NCI-H146 treated with DMSO at 0.1 percent for 48 hours (cell line): Measurements from ENCODE around the gene SYCN.
"Not testable (repeated sequence)": the region's sequence is repeated elsewhere in the genome, so short reads cannot be mapped to it uniquely, and the experiment has no call there.

Experiments
- DNase-seq: peaks from one replicate; lab custom pipeline; 2025; ENCODE audit not compliant: unreplicated experiment; lab: John Stamatoyannopoulos, UW

SYCN gene

DNA sequence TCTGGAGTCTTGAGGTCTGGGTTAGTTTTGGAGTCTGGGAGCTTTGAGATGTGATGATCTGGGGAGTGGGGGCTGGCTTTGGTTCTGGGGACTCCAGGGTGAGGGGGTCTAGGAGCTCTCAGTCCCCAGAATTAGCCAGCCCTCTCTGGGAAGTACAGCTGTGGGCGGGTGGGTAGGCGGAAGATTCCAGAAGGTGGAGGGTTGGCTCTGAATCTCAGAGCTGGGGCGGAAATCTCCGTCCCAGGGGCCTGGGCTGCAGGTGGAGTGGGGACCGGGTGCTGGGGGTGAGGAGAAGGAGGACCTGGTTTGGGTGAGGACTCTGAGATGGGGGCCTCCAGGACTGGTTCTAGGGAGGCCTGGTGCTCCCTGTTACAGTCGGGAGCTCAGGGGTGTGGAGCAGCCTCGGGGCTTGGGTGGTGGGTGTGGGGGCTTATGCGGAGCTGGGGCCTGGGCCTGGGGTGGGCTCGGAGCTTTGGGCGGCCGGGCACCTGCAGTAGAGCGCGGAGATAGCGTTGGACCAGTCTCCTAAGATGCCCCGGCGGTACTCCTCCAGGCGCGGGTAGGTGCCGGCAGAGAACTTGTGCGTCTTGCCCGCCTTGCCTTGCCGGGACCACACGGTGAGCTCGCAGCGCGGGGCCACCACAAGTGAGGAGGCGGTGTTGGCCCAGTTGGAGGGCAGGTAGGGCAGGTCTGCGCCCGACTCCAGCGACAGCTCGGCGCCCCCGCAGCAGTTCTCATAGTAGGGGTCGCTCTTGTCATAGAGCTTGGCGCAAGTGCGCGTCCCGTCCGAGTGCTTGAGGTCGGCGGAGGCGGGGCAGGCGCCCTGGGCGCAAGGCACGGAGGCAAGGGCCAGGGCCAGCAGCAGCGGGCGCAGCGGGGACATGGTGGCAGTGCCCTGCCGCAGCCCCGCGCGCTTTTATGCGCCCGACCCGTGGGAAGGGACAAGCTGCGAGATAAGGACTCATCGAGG, at the start of gene SYCN:
TSS of gene SYCN (minus strand) at position 892 of the 970 bp plus-strand sequence. CDS start at position 883, 9 bp downstream.
- DNase-seq, result no peak

- no peak for DNase-seq
Observed at GRCh38 chr19:39253374-39254149, 49.5 kb upstream of the SYCN start.

DNA sequence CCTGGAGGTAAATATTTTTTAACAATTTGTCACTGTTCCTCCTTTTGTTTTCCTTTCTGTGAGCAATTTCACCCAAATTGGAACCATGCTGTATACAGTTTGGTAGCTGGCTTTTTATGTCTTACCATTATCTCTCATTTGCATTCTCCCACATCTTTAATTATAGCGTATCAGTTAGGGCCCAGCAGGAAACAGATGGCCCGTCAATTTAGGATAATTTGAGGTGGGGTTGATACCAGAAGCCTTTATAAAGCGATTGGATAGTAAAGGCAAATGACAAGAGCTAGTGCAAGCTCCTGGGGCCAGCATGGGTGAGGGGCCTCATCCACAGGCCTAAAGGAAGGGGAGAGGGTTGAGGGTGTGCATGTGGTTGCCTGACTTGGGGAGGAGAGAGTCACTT, 48.4 kb upstream of the SYCN start:
- DNase-seq, result no peak

DNA sequence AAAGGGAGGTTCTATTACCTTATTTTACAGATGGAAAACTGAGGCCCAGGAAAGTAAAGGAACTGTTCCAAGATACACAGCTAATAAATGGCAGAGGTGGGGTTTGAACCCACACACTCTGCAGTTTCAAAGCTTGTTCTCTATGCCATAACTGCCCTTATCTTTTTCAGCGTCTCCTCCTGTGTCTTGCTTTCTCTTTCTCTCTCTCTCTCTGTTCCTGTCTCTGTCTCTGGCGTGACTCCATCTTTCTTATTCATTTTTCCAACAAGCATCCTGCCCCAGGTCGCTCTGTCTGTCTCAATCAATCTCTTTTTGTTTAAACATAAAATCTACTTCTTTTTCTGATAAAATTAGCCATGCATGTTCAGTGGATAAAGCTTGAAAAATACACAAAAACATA, 47.8 kb upstream of the SYCN start:
- DNase-seq, result no peak

DNA sequence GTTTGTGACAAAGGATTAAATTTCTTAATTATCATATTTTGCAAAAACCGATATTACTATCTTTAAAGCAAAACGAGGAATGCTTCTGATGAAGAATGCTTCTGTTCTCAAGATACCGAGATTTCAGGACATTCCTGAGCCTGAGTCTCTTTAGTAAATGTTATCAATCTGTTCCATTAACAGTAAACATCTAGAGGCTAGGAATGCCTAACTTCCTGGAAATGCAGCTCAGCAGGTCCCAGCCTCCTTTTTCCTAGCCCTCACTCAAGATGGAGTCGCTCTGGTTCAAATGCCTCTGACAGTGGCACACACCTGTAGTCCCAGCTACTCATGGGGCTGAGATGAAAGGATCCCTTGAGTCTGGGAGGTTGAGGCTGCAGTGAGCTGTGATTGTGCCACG, 47.0 kb upstream of the SYCN start:
- no peak for DNase-seq

- no peak for DNase-seq
Observed at GRCh38 chr19:39248806-39249205, 44.7 kb upstream of the SYCN start, which contains the start of gene IFNL4. Gene IFNL4 (minus strand): TSS chr19:39248856.

DNA sequence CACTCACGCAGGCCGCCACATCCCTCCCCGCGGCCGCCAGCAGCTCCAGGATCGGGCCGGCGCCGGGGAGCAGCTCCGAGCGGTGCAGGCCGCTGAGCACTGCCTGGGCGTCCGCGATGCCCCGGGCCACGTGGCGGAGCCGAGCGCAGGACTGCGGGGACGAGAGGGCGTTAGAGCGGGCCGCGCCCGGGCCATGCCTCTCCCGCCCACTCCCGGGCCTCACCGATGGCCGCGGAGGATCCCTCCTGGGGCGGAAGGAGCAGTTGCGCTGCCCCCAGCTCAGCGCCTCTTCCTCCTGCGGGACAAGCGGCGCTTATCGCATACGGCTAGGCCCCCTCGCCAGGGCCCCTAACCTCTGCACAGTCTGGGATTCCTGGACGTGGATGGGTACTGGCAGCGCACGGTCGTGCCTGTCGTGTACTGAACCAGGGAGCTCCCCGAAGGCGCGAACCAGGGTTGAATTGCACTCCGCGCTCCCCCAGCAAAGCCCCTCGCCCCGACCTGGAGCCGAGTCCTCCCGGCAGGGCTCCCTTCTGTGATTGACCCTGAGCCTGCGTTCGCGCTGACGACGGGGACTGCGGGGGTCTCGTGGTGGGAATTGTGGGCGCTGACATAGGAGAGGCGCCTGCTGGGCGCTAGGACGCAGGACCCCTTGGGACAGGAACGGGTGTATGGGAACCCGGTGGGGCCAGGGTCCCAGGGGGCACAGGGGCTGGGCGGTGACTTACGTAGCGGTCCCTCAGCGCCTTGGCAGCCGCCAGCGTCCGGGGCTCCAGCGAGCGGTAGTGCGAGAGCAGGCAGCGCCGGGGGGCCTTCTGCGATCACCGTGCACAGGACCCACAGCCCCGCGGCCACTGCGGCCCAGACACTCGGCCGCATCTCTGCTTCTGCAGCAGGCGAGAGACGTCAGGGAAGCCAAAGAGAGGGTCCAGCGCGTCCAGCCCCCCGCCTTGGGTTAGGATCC, 43.9 kb upstream of the SYCN start:
- DNase-seq, result no peak

DNA sequence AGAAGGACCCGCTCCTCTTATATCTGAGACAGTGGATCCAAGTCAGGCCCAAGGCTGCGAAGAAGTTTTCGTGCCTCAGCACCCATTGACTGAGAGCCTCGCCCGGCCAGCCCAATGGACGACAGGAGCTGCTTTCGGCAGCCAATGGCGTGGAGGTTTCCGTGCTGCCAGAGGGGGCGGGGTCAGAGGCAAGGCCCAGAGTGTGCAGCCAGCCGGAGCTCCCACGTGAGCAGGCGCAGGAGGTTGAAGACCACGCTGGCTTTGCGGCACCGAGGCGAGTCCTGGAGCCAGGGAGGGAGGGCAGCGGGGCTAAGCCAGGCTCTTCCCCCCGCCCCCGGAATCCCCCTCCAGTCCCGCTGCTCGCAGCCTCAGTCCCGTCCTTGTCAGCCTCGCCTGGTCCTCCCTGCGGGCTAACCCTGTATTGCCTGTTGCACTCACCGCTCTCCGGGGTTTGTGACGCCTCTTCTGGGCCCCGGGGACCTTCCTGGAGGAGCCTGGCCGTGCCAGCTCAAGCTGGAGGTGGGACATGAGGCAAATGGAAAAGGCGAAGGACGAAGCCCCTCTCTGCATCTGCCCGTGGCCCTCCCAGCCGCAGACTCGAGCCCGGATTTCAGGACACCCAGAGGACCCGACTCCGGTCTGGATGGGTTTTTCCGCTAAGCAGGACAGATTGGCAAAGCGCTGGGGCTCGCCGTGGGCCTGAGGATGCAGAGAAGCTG, 43.0 kb upstream of the SYCN start:
- DNase-seq, result no peak

- DNase-seq, result not testable (repeated sequence)
Observed at GRCh38 chr19:39245166-39245565, 41.1 kb upstream of the SYCN start.

GRCh38 chr19:39244410-39245100, 40.5 kb upstream of the SYCN start, which contains the start of gene IFNL3:
Gene IFNL3 (minus strand): TSS chr19:39245006. CDS start chr19:39244967, 39 bp downstream.
- DNase-seq, result not testable (repeated sequence)

GRCh38 chr19:39243741-39244140, 39.7 kb upstream of the SYCN start:
- not testable (repeated sequence) for DNase-seq

DNA sequence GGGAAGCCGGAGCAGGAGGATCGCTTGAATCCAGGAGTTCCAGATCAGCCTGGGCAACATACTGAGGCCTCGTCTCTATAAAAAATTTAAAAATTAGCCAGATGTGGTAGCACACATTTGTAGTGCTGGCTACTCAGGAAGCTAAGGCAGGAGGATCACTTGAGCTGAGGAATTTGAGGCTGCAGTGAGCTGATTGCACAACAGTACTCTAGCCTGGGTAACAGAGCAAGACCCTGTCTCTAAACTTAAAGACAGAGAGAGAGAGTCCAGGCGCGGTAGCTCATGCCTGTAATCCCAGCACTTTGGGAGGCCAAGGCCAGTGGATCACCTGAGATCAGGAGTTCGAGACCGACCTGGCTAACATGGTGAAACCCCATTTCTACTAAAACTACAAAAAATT, 36.4 kb upstream of the SYCN start:
- DNase-seq, result no peak

DNA sequence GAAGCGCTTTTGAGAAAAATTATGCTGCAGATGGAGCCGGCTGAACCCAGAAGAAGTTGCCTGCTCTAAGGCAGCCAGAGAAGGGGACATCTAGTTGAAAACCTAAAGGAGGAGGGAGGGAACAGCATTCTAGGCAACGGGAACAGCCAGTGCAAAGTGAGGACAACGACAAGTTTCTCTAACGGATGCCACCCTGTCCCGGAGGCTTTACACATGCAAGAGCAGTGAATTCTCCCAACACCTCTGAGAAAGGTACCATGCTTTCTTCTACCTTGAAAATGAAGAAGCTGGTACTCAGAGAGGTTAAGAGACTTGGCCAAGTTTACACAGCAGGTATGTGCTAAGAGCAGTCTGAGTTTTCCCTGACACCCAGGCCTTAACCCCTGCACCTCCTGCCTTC, 34.9 kb upstream of the SYCN start:
- DNase-seq, result no peak

DNA sequence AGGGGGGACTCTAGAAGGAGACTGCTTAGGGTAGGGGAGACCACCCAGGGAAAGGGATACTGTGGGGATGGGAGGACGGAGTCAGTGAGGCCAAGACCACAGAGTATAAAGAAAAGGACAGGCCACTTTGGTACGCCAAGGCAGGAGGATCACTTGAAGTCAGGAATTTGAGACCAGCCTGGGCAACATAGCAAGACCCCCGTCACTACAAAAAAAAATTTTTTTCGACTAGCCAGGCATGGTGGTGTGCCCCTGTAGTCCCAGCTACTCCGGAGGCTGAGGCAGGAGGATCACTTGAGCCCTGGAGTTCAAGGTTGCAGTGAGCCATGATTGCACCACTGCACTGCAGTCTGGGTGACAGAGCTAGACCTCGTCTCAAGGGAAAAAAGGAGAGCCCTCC, 34.1 kb upstream of the SYCN start:
- no peak for DNase-seq

GRCh38 chr19:39237200-39238184, 33.4 kb upstream of the SYCN start:
- no peak for DNase-seq

GRCh38 chr19:39236527-39236926, 32.5 kb upstream of the SYCN start:
- DNase-seq, result no peak

GRCh38 chr19:39232708-39233107, 28.6 kb upstream of the SYCN start:
- no peak for DNase-seq

DNA sequence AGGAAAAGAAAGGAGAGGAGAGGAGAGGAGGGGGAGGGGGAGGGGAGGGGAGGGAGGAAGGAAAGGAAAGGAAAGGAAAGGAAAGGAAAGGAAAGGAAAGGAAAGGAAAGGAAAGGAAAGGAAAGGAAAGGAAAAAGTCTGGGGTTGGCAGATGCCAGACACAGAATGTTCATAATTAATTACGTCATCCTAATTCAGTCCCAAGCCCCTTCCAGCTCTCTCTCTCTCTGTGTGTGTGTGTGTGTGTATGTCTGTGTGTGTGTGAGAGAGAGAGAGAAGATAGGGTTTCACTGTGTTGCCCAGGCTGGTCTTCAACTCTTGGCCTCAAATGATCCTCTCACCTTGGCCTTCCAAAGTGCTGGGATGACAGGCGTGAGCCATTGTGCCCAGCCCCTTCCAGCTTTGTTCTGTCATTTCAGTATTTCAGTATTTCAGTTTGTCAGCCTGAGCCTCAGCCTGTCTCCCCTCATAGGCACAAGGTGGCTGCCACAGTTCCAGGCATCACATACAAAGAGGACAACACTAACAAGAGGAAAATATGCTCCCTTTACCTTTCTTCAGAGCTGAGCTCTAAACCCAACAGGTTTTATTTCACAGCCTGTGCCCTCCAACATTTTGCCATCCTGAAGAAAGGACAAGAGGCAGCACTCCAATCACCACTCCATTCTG, 26.2 kb upstream of the SYCN start:
- no peak for DNase-seq
